IPS-20b (cell line): ENCODE results near the gene NLGN4X.

Experiments used
- H3K27ac ChIP-seq: one replicate; pipeline ENCODE4 v1.5.1; 2013; ENCODE audit warnings: low read length
- H3K27me3 ChIP-seq: 2 replicates; pipeline ENCODE4 v1.6.1; 2013; ENCODE audit warnings: mild to moderate bottlenecking, low read length, inconsistent platforms; ENCODE audit not compliant: insufficient read depth
- H3K36me3 ChIP-seq: 2 replicates; pipeline ENCODE4 v1.6.1; 2013; ENCODE audit warnings: low read depth, mild to moderate bottlenecking, inconsistent platforms, low read length, moderate library complexity; ENCODE audit not compliant: insufficient read depth
- H3K4me1 ChIP-seq: 2 replicates; pipeline ENCODE4 v1.6.1; 2013; ENCODE audit warnings: mild to moderate bottlenecking, control low read depth, inconsistent platforms, low read length, moderate library complexity; ENCODE audit not compliant: insufficient read depth
- H3K4me3 ChIP-seq: 2 replicates; pipeline ENCODE4 v1.5.1; 2013; ENCODE audit warnings: mild to moderate bottlenecking, low read length, inconsistent platforms
- H3K9ac ChIP-seq: 2 replicates; pipeline ENCODE4 v1.6.1; 2013; ENCODE audit warnings: low read depth, mild to moderate bottlenecking, inconsistent platforms, low read length, moderate library complexity
- H3K9me3 ChIP-seq: 2 replicates; pipeline ENCODE4 v1.6.1; 2013; ENCODE audit warnings: mild to moderate bottlenecking, low read depth, low read length, inconsistent platforms; ENCODE audit not compliant: insufficient read depth

The NLGN4X gene

DNA sequence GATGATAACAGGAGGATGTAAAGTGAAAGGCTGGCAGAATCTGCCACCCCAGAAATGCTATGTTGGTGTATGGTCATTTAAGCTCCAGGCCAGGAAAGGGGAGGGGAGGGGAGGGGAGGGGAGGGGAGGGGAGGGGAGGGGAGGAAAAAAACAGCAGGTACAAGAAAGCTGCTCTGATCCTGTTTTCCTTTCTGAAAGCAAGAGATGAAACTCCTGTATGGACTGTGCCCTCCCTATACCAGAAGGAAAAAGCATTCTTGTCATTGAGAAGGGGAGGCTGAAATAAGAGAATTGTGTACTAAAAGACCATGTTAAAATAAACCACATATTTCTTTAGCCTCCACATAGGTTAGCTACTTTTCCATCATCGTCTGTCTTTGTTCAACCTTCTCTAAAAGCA, 179.5 kb downstream of the NLGN4X start:
- Histone ChIP-seq H3K9me3 (no peaks in the 10 kb centered on the region), H3K27ac (no peak overlapping the region), H3K36me3 (no peaks in the 10 kb centered on the region), H3K4me1 (no peaks in the 10 kb centered on the region), H3K4me3 (no peak overlapping the region), H3K9ac (no peak overlapping the region), H3K27me3 (no peaks in the 10 kb centered on the region)

DNA sequence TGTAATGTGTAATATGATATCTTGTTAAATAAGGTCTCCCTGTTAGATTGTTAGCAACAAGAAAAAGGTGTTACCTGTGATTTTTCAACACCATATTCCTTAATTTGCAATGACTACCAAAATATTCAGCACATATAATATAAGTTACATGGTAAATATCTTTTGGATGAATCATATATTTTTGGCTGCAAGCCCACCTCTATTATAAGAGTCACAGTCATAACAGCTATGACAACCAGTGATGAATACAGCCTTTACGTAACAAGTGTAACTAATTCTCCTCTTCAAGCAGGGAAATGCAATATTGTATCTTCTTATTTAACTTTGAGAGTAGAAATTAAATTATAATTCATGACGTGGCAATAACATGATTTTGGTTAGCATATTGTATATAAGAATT, 187.0 kb downstream of the NLGN4X start:
- Histone ChIP-seq H3K27ac (no peak overlapping the region), H3K9ac (no peak overlapping the region), H3K4me1 (peaks cover 3% of the 10 kb centered on the region; the same call in 1 of the 2 replicates), H3K36me3 (no peaks in the 10 kb centered on the region; the same call in 1 of the 2 replicates), H3K9me3 (peaks cover 6% of the 10 kb centered on the region; the same call in 1 of the 2 replicates), H3K4me3 (no peak overlapping the region), H3K27me3 (no peaks in the 10 kb centered on the region)

DNA sequence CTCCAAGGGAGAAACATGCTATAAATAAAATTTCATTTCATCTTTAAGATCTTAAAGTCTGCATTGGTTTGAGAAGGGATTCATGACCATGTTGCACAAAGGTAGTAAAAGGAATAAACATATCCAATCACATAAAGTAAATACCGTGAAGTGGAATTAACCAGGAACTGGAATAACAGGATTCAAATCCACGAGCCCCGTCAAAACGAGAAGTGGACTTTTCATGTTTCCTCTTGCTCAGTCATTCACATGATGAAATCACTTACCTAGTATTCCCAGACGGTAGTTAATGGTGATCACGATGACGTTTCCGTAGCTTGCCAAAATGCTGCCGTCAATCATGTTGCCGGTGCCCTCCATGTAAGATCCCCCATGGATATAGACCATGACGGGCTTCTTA, 199.7 kb downstream of the NLGN4X start:
- peaks cover 8% of the 10 kb centered on the region; the same call in 1 of the 2 replicates for H3K36me3 ChIP-seq
- H3K9ac ChIP-seq, result no peak overlapping the region
- peaks cover 14% of the 10 kb centered on the region; the same call in 1 of the 2 replicates for H3K4me1 ChIP-seq
- no peak overlapping the region for H3K27ac ChIP-seq
- H3K27me3 ChIP-seq, result no peaks in the 10 kb centered on the region
- no peaks in the 10 kb centered on the region for H3K9me3 ChIP-seq
- no peak overlapping the region for H3K4me3 ChIP-seq

GRCh38 chrX:6026980-6027379, 201.7 kb downstream of the NLGN4X start:
- Histone ChIP-seq H3K4me1 (peaks cover 13% of the 10 kb centered on the region; the same call in 1 of the 2 replicates), H3K36me3 (peaks cover 15% of the 10 kb centered on the region; the same call in 1 of the 2 replicates), H3K9me3 (no peaks in the 10 kb centered on the region), H3K4me3 (peak overlapping the region; percentile 54; the same call in 1 of the 2 replicates), H3K27me3 (no peaks in the 10 kb centered on the region), H3K27ac (no peak overlapping the region), H3K9ac (peak overlapping the region; percentile 42; the same call in 1 of the 2 replicates)

DNA sequence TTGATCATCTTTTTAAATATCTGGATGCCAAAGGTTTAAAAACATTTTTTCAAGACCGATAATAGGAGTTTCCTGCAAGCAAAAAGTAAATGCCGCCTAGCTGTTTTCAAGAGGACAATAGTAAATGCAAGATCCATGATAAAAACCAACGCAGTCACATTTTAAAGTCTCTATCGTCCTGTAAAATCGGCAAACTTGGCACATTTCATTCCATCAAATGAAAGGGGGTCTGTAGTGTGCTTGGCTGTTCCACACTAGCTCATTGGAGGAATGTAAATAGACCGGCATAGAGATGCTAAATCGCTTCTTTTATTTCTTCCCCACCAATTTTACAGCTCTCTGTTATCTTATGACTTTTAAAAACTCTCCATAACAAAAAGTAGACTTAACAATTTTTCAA, 202.2 kb downstream of the NLGN4X start:
- Histone ChIP-seq H3K36me3 (peaks cover 15% of the 10 kb centered on the region; the same call in 1 of the 2 replicates), H3K4me1 (peaks cover 15% of the 10 kb centered on the region; the same call in 1 of the 2 replicates), H3K27ac (no peak overlapping the region), H3K27me3 (no peaks in the 10 kb centered on the region), H3K4me3 (peak overlapping the region; percentile 54; the same call in 1 of the 2 replicates), H3K9me3 (no peaks in the 10 kb centered on the region), H3K9ac (peak overlapping the region; percentile 48; the same call in 1 of the 2 replicates)

DNA sequence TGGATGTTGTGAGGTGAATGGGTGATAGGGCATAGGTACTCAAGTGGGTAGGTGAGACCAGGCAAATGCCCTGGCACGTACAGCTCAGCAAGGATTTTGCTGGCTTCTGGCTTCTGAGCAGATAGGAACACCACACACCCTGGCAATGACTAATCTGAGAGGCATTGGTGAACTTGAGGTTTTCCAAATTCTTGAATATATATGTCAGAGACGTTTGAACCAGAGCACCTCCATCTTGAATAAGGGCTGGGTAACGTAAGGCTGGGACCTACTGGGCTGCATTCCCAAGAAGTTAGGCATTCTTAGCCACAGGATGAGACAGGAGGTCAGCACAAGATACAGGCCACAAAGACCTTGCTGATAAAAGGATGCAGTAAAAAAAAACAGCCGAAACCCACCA, 204.5 kb downstream of the NLGN4X start:
- peaks cover 15% of the 10 kb centered on the region; the same call in 1 of the 2 replicates for H3K36me3 ChIP-seq
- no peak overlapping the region for H3K27ac ChIP-seq
- H3K9ac ChIP-seq, result no peak overlapping the region
- H3K4me1 ChIP-seq, result peaks cover 15% of the 10 kb centered on the region; the same call in 1 of the 2 replicates
- H3K27me3 ChIP-seq, result no peaks in the 10 kb centered on the region
- no peaks in the 10 kb centered on the region for H3K9me3 ChIP-seq
- no peak overlapping the region for H3K4me3 ChIP-seq

DNA sequence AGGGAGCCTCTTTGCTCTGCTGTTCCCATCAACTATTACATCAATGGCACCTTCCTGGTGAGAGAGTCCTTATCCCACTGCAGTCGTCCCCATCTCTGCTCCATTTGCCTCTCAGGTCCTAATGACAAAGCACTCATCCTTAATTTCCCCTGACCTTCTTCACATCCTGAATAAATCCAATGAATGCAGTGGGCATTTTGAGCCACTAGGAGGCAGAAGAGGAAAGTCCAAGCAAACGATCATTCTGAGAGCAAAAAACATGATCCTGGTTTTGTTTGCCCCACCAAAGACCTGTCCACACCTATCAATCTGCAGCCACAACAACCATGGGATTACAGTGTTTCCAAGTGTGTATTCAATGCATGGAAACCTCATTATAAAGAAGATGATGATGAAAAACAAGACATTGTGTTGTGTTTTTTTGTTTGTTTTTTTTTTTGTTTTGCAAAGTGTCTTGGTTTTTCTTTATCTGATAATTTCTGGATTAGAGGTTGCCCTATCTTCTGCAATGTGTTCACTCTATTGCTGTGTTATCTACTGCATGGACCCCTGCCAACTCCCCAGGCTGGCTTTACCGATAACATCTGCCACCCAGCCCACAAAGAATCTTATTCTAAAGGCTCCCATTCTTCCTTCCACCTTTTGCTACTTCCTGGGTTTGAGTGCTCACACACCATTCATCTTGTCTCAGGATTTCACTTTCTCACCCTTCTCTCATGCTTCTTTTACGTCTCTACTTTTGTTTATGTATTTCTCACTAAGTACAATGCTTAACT, 207.2 kb downstream of the NLGN4X start:
- H3K27ac ChIP-seq, result no peak overlapping the region
- no peaks in the 10 kb centered on the region for H3K9me3 ChIP-seq
- H3K9ac ChIP-seq, result no peak overlapping the region
- H3K36me3 ChIP-seq, result peaks cover 8% of the 10 kb centered on the region; the same call in 1 of the 2 replicates
- H3K4me3 ChIP-seq, result no peak overlapping the region
- no peaks in the 10 kb centered on the region for H3K27me3 ChIP-seq
- peaks cover 13% of the 10 kb centered on the region; the same call in 1 of the 2 replicates for H3K4me1 ChIP-seq

GRCh38 chrX:6019076-6019475, 209.6 kb downstream of the NLGN4X start:
- Histone ChIP-seq H3K36me3 (peaks cover 8% of the 10 kb centered on the region; the same call in 1 of the 2 replicates), H3K9me3 (no peaks in the 10 kb centered on the region), H3K27me3 (no peaks in the 10 kb centered on the region), H3K9ac (no peak overlapping the region), H3K4me3 (no peak overlapping the region), H3K4me1 (peaks cover 9% of the 10 kb centered on the region; the same call in 1 of the 2 replicates), H3K27ac (no peak overlapping the region)

DNA sequence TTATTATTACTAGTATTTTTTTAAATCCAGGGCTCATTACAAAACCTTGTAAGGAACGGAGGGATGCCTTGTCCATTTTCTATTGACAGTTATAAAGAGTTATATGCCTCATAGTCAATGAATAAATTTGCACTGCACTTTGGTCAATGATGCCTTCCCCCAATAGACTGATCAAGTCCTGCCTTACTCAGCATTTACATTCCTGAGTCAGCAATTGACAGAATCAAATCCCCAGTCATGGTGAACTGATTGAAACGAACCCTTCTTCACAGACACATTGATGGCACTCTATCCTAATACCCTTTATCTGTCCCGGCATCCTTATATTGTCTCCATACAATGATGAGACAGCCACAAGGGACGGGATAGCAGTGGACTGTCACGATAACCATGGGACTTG, 213.2 kb downstream of the NLGN4X start:
- Histone ChIP-seq H3K9ac (no peak overlapping the region), H3K9me3 (no peaks in the 10 kb centered on the region), H3K4me1 (no peaks in the 10 kb centered on the region), H3K27ac (no peak overlapping the region), H3K4me3 (no peak overlapping the region), H3K27me3 (no peaks in the 10 kb centered on the region), H3K36me3 (no peaks in the 10 kb centered on the region)

GRCh38 chrX:6012357-6012756, 216.3 kb downstream of the NLGN4X start:
- Histone ChIP-seq H3K9ac (no peak overlapping the region), H3K4me3 (no peak overlapping the region), H3K4me1 (no peaks in the 10 kb centered on the region), H3K9me3 (no peaks in the 10 kb centered on the region), H3K36me3 (no peaks in the 10 kb centered on the region), H3K27ac (no peak overlapping the region), H3K27me3 (no peaks in the 10 kb centered on the region)

GRCh38 chrX:6005856-6006255, 222.8 kb downstream of the NLGN4X start:
- H3K4me3 ChIP-seq, result no peak overlapping the region
- no peaks in the 10 kb centered on the region for H3K9me3 ChIP-seq
- no peak overlapping the region for H3K27ac ChIP-seq
- no peaks in the 10 kb centered on the region for H3K27me3 ChIP-seq
- H3K9ac ChIP-seq, result no peak overlapping the region
- peaks cover 14% of the 10 kb centered on the region for H3K4me1 ChIP-seq
- no peaks in the 10 kb centered on the region for H3K36me3 ChIP-seq

- H3K27ac ChIP-seq, result no peak overlapping the region
Observed at GRCh38 chrX:6004529-6004928, 224.1 kb downstream of the NLGN4X start.

More at GRCh38 chrX:6004529-6004928, 224.1 kb downstream of the NLGN4X start:
- Histone ChIP-seq H3K4me1 (peaks cover 14% of the 10 kb centered on the region), H3K36me3 (no peaks in the 10 kb centered on the region), H3K27me3 (no peaks in the 10 kb centered on the region), H3K4me3 (no peak overlapping the region), H3K9ac (no peak overlapping the region), H3K9me3 (no peaks in the 10 kb centered on the region)
